Fibroblast of lung (primary cell): ENCODE results near the gene RAI1.

Experiments used
- CTCF ChIP-seq, 2 donors: IDR thresholded peaks in 1 of 2; conservative IDR thresholded peaks in 1 of 2; 1 replicate in 1 of 2; 2 replicates in 1 of 2; pipeline ENCODE4 v1.5.1; 2011 to 2012; ENCODE audit warnings: low read length in 2 of 2, control low read depth in 1 of 2, inconsistent platforms in 1 of 2, low read depth in 1 of 2, mild to moderate bottlenecking in 1 of 2
- EZH2 ChIP-seq: IDR thresholded peaks from 2 replicates; pipeline ENCODE4 v1.5.1; 2012; ENCODE audit warnings: low read length, control low read depth, mild to moderate bottlenecking; ENCODE audit errors: missing control alignments

- TF ChIP-seq CTCF (conservative IDR thresholded peaks at IDR 0.05 in 1 of 2, IDR thresholded peaks at IDR 0.05 in 1 of 2; ENCODE audit: low read depth in 1 of 2, low read length in 2 of 2) (no peak), EZH2 (no peak)
Observed at GRCh38 chr17:17748179-17748578, 66.9 kb downstream of the RAI1 start.
